KMS-11 (cell line): Measurements from ENCODE around the gene HCN1.

Source experiments
- H2AFZ ChIP-seq: fragments of 200-600 bp; sonication (generic); 2 replicates; pipeline ENCODE4 v1.6.1; 2016; ENCODE audit warnings: antibody characterized with exemption, mixed run types, low read depth
- H3K27ac ChIP-seq: fragments of 200-600 bp; sonication (generic); 2 replicates; pipeline ENCODE4 v1.6.1; 2016; ENCODE audit warnings: mild to moderate bottlenecking, mixed run types
- H3K27me3 ChIP-seq: fragments of 200-600 bp; sonication (generic); 2 replicates; pipeline ENCODE4 v1.6.1; 2017; ENCODE audit warnings: mild to moderate bottlenecking, low read depth, mixed run types, moderate library complexity; ENCODE audit not compliant: insufficient read depth
- H3K36me3 ChIP-seq: fragments of 200-600 bp; sonication (generic); 2 replicates; pipeline ENCODE4 v1.6.1; 2017; ENCODE audit warnings: mild to moderate bottlenecking, mixed run types; ENCODE audit not compliant: insufficient read depth
- H3K4me1 ChIP-seq: fragments of 200-600 bp; sonication (generic); 2 replicates; pipeline ENCODE4 v1.6.1; 2016; ENCODE audit warnings: mild to moderate bottlenecking, low read depth, mixed run types; ENCODE audit not compliant: poor library complexity, severe bottlenecking
- H3K4me2 ChIP-seq: fragments of 200-600 bp; sonication (generic); 2 replicates; pipeline ENCODE4 v1.7.0; 2016; ENCODE audit warnings: mild to moderate bottlenecking, mixed run types
- H3K4me3 ChIP-seq: fragments of 200-600 bp; sonication (generic); IDR thresholded peaks from 2 replicates; pipeline ENCODE4 v1.6.1; 2017; ENCODE audit warnings: low read depth, low read length, mixed read lengths; ENCODE audit not compliant: insufficient read depth
- H3K79me2 ChIP-seq: fragments of 200-600 bp; sonication (generic); 2 replicates; pipeline ENCODE4 v1.6.1; 2016; ENCODE audit warnings: low read depth, mixed run types; ENCODE audit not compliant: insufficient read depth
- H3K9ac ChIP-seq: fragments of 200-600 bp; sonication (generic); 2 replicates; pipeline ENCODE4 v1.6.1; 2016; ENCODE audit warnings: mild to moderate bottlenecking, mixed run types
- H4K20me1 ChIP-seq: fragments of 200-600 bp; sonication (generic); 2 replicates; pipeline ENCODE4 v1.6.1; 2016; ENCODE audit warnings: mild to moderate bottlenecking, mixed run types; ENCODE audit not compliant: insufficient read depth
- CTCF ChIP-seq: fragments of 200-600 bp; sonication (generic); conservative IDR thresholded peaks from 2 replicates; pipeline ENCODE4 v1.6.1; 2017; ENCODE audit warnings: low read depth, mild to moderate bottlenecking, antibody characterized with exemption, low read length, moderate library complexity, mixed read lengths

HCN1 gene

GRCh38 chr5:45643056-45643455 lies 53.1 kb downstream of the HCN1 start:
- H3K4me3 ChIP-seq: no peak overlapping the region
- H3K9ac ChIP-seq: no peak overlapping the region
- TF ChIP-seq CTCF: no peak
- no peak overlapping the region for H3K4me2 ChIP-seq
- H4K20me1 ChIP-seq: no peaks in the 10 kb centered on the region
- H3K36me3 ChIP-seq: no peaks in the 10 kb centered on the region
- no peak overlapping the region for H2AFZ ChIP-seq
- H3K27me3 ChIP-seq: no peaks in the 10 kb centered on the region
- H3K27ac ChIP-seq: no peak overlapping the region
- H3K4me1 ChIP-seq: no peaks in the 10 kb centered on the region
- H3K79me2 ChIP-seq: no peaks in the 10 kb centered on the region

GRCh38 chr5:45642370-45642769 lies 53.8 kb downstream of the HCN1 start:
- no peak for TF ChIP-seq CTCF

GRCh38 chr5:45639040-45639439 lies 57.1 kb downstream of the HCN1 start:
- Histone ChIP-seq H2AFZ (no peak overlapping the region), H4K20me1 (no peaks in the 10 kb centered on the region), H3K27me3 (no peaks in the 10 kb centered on the region), H3K79me2 (no peaks in the 10 kb centered on the region), H3K4me1 (no peaks in the 10 kb centered on the region), H3K36me3 (no peaks in the 10 kb centered on the region), H3K4me2 (no peak overlapping the region), H3K9ac (no peak overlapping the region), H3K4me3 (no peak overlapping the region), H3K27ac (no peak overlapping the region)
- TF ChIP-seq CTCF: no peak; the same call in 1 of the 2 replicates

More at GRCh38 chr5:45642370-45642769, 53.8 kb downstream of the HCN1 start:
- no peaks in the 10 kb centered on the region for H3K36me3 ChIP-seq
- H3K79me2 ChIP-seq: no peaks in the 10 kb centered on the region
- no peak overlapping the region for H3K4me2 ChIP-seq
- H3K4me1 ChIP-seq: no peaks in the 10 kb centered on the region
- no peak overlapping the region for H3K27ac ChIP-seq
- H3K27me3 ChIP-seq: no peaks in the 10 kb centered on the region
- H2AFZ ChIP-seq: no peak overlapping the region
- no peaks in the 10 kb centered on the region for H4K20me1 ChIP-seq
- H3K9ac ChIP-seq: no peak overlapping the region
- H3K4me3 ChIP-seq: no peak overlapping the region

GRCh38 chr5:45627076-45627656 lies 69.0 kb downstream of the HCN1 start:
- Histone ChIP-seq H3K27ac (no peak overlapping the region), H3K9ac (no peak overlapping the region), H2AFZ (no peak overlapping the region), H3K36me3 (no peaks in the 10 kb centered on the region), H3K4me3 (no peak overlapping the region), H3K79me2 (no peaks in the 10 kb centered on the region), H3K4me1 (no peaks in the 10 kb centered on the region), H4K20me1 (no peaks in the 10 kb centered on the region), H3K27me3 (no peaks in the 10 kb centered on the region), H3K4me2 (no peak overlapping the region)
- TF ChIP-seq CTCF: no peak
